ENCODE data around the gene PAQR4. TPM values are rescaled to one million over a fixed set of nuclear protein-coding genes. Genes with fewer than 3 reads are reported as not detected.

The PAQR4 gene
- total and polyA plus RNA-seq, 2 of the 13 experiments (the other 11 are each of a cell fraction or from before 2014, with no cell fraction given) = 15.9 to 24.8 TPM

DNA sequence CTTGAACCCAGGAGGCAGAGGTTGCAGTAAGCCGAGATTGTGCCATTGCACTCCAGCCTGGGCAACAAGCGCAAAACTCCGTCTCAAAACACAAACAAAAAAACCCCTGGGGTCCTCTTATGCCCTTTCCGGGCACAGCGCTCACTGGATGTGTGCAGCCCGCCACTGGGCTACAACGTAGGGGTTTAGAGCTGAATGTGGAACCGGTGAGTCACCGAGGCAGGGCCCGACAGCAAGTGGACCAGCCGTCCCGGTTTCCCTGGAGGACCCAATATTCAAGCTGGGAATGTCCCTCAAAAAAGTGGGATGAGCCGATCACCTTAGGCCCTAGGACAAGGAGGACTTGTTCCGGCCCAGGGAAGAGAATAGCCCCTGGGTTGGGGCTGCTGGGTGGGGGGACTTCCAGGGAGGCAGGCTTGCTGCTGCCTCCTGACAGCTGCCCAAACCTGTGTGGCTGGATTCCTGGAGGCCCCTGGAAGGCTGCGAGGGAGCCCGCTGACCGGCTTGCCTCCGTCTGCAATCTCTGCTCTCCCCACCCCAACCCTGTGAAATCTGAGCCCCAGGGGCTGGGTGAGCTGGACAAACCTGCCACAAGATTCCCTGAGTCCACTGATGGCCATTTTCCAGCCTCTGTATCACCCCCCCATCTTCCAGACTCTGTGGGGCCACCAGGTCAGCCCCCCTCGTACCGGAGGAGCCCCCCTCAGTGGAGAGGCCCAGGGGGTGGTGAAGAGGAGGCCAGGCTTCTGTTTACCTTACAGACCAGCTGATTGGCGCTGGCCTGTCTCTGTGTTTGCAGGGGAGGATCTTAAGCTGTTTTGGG is 40.6 kb downstream of the PAQR4 start (continued):
- TF ChIP-seq, protein P1, sequence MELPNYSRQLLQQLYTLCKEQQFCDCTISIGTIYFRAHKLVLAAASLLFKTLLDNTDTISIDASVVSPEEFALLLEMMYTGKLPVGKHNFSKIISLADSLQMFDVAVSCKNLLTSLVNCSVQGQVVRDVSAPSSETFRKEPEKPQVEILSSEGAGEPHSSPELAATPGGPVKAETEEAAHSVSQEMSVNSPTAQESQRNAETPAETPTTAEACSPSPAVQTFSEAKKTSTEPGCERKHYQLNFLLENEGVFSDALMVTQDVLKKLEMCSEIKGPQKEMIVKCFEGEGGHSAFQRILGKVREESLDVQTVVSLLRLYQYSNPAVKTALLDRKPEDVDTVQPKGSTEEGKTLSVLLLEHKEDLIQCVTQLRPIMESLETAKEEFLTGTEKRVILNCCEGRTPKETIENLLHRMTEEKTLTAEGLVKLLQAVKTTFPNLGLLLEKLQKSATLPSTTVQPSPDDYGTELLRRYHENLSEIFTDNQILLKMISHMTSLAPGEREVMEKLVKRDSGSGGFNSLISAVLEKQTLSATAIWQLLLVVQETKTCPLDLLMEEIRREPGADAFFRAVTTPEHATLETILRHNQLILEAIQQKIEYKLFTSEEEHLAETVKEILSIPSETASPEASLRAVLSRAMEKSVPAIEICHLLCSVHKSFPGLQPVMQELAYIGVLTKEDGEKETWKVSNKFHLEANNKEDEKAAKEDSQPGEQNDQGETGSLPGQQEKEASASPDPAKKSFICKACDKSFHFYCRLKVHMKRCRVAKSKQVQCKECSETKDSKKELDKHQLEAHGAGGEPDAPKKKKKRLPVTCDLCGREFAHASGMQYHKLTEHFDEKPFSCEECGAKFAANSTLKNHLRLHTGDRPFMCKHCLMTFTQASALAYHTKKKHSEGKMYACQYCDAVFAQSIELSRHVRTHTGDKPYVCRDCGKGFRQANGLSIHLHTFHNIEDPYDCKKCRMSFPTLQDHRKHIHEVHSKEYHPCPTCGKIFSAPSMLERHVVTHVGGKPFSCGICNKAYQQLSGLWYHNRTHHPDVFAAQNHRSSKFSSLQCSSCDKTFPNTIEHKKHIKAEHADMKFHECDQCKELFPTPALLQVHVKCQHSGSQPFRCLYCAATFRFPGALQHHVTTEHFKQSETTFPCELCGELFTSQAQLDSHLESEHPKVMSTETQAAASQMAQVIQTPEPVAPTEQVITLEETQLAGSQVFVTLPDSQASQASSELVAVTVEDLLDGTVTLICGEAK (IDR thresholded peaks at IDR 0.05) = no peak
- TF ChIP-seq, protein P1 (CRISPR knock-in tag; IDR thresholded peaks at IDR 0.05) = no peak
- TF ChIP-seq, protein P2, sequence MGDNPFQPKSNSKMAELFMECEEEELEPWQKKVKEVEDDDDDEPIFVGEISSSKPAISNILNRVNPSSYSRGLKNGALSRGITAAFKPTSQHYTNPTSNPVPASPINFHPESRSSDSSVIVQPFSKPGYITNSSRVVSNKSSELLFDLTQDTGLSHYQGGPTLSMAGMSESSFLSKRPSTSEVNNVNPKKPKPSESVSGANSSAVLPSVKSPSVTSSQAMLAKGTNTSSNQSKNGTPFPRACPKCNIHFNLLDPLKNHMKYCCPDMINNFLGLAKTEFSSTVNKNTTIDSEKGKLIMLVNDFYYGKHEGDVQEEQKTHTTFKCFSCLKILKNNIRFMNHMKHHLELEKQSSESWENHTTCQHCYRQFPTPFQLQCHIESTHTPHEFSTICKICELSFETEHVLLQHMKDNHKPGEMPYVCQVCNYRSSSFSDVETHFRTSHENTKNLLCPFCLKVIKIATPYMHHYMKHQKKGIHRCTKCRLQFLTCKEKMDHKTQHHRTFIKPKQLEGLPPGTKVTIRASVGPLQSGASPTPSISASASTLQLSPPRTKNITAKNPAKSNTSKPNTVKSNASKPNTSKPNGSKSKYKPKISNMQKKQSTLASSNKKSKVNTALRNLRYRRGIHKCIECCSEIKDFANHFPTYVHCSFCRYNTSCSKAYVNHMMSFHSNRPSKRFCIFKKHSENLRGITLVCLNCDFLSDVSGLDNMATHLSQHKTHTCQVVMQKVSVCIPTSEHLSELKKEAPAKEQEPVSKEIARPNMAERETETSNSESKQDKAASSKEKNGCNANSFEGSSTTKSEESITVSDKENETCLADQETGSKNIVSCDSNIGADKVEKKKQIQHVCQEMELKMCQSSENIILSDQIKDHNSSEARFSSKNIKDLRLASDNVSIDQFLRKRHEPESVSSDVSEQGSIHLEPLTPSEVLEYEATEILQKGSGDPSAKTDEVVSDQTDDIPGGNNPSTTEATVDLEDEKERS (CRISPR knock-in tag; IDR thresholded peaks at IDR 0.05) = no peak
- TF ChIP-seq, protein P3, sequence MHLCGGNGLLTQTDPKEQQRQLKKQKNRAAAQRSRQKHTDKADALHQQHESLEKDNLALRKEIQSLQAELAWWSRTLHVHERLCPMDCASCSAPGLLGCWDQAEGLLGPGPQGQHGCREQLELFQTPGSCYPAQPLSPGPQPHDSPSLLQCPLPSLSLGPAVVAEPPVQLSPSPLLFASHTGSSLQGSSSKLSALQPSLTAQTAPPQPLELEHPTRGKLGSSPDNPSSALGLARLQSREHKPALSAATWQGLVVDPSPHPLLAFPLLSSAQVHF (CRISPR knock-in tag; IDR thresholded peaks at IDR 0.05) = no peak
- TF ChIP-seq ZNF331 (CRISPR knock-in tag; IDR thresholded peaks at IDR 0.05) = 0 out of 2 replicates have a peak, but pooled peaks have one; percentile 14
- no peak for TF ChIP-seq ZFP37 (CRISPR knock-in tag; IDR thresholded peaks at IDR 0.05; ENCODE audit: borderline replicate concordance)
- no peak for TF ChIP-seq ZNF768 (CRISPR knock-in tag; IDR thresholded peaks at IDR 0.05)
- TF ChIP-seq PRMT3 (CRISPR knock-in tag; IDR thresholded peaks at IDR 0.05; ENCODE audit: borderline replicate concordance, low read depth) = no peak
- peak; percentile 88 for TF ChIP-seq GFI1 (CRISPR knock-in tag; IDR thresholded peaks at IDR 0.05; ENCODE audit: borderline replicate concordance)
- TF ChIP-seq, protein P4, sequence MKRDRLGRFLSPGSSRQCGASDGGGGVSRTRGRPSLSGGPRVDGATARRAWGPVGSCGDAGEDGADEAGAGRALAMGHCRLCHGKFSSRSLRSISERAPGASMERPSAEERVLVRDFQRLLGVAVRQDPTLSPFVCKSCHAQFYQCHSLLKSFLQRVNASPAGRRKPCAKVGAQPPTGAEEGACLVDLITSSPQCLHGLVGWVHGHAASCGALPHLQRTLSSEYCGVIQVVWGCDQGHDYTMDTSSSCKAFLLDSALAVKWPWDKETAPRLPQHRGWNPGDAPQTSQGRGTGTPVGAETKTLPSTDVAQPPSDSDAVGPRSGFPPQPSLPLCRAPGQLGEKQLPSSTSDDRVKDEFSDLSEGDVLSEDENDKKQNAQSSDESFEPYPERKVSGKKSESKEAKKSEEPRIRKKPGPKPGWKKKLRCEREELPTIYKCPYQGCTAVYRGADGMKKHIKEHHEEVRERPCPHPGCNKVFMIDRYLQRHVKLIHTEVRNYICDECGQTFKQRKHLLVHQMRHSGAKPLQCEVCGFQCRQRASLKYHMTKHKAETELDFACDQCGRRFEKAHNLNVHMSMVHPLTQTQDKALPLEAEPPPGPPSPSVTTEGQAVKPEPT (CRISPR knock-in tag; IDR thresholded peaks at IDR 0.05; ENCODE audit: low read depth) = 0 out of 2 replicates have a peak, but pooled peaks have one; percentile 36
- TF ChIP-seq, protein P5, sequence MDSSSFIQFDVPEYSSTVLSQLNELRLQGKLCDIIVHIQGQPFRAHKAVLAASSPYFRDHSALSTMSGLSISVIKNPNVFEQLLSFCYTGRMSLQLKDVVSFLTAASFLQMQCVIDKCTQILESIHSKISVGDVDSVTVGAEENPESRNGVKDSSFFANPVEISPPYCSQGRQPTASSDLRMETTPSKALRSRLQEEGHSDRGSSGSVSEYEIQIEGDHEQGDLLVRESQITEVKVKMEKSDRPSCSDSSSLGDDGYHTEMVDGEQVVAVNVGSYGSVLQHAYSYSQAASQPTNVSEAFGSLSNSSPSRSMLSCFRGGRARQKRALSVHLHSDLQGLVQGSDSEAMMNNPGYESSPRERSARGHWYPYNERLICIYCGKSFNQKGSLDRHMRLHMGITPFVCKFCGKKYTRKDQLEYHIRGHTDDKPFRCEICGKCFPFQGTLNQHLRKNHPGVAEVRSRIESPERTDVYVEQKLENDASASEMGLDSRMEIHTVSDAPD (CRISPR knock-in tag; IDR thresholded peaks at IDR 0.05) = no peak
